Mesenchymal stem cell (in vitro differentiated cells and primary cell): Measurements from ENCODE around the gene ZNF836.
A peak's percentile ranks its signal among the peaks of the same experiment; 100 is the strongest.

Experiments used
- DNase-seq: peaks from one replicate; pipeline ENCODE4 v3.0.0-alpha.2; 2013
- H2AFZ ChIP-seq: one replicate; pipeline ENCODE4 v1.6.1; 2013; ENCODE audit warnings: low read depth, mild to moderate bottlenecking, control low read depth, inconsistent platforms, low read length, moderate library complexity
- H2AK5ac ChIP-seq: 2 replicates; pipeline ENCODE4 v1.6.1; 2013; ENCODE audit warnings: low read length, moderate library complexity, mild to moderate bottlenecking, inconsistent platforms; ENCODE audit not compliant: severe bottlenecking
- H2BK120ac ChIP-seq: one replicate; pipeline ENCODE4 v1.6.1; 2013; ENCODE audit warnings: low read depth, mild to moderate bottlenecking, inconsistent platforms, low read length, moderate library complexity
- H2BK12ac ChIP-seq, 2 experiments: one replicate each; pipeline ENCODE4 v1.6.1; 2013; ENCODE audit warnings: inconsistent platforms in 2 of 2, low read length in 2 of 2, mild to moderate bottlenecking in 2 of 2, moderate library complexity in 2 of 2, control low read depth in 1 of 2
- H2BK15ac ChIP-seq: one replicate; pipeline ENCODE4 v1.6.1; 2013; ENCODE audit warnings: mild to moderate bottlenecking, low read depth, inconsistent platforms; ENCODE audit not compliant: poor library complexity, severe bottlenecking
- H2BK5ac ChIP-seq: 2 replicates; pipeline ENCODE4 v1.6.1; 2013; ENCODE audit warnings: low read depth, mild to moderate bottlenecking, low read length, control low read depth, inconsistent platforms; ENCODE audit not compliant: poor library complexity, severe bottlenecking
- H3K14ac ChIP-seq, 2 experiments: one replicate each; pipeline ENCODE4 v1.6.1; 2013; ENCODE audit warnings: inconsistent platforms in 2 of 2, low read length in 2 of 2, control low read depth in 1 of 2, mild to moderate bottlenecking in 1 of 2, moderate library complexity in 1 of 2
- H3K18ac ChIP-seq, 2 experiments: one replicate each; pipeline ENCODE4 v1.6.1; 2013; ENCODE audit warnings: inconsistent platforms in 2 of 2, low read length in 2 of 2, control low read depth in 1 of 2, low read depth in 1 of 2, mild to moderate bottlenecking in 1 of 2
- H3K23ac ChIP-seq, 2 experiments: one replicate each; pipeline ENCODE4 v1.6.1; 2013; ENCODE audit warnings: inconsistent platforms in 2 of 2, low read length in 2 of 2, mild to moderate bottlenecking in 2 of 2, moderate library complexity in 2 of 2, control low read depth in 1 of 2
- H3K27ac ChIP-seq: 2 replicates; pipeline ENCODE4 v1.5.1; 2013; ENCODE audit warnings: mild to moderate bottlenecking, moderate library complexity, low read length, control low read depth, inconsistent platforms; ENCODE audit not compliant: poor library complexity, severe bottlenecking
- H3K27me3 ChIP-seq, 2 experiments: 2 replicates each; pipeline versions ENCODE4 v1.6.1 to v1.7.0; 2013; ENCODE audit warnings: low read length in 2 of 2, mild to moderate bottlenecking in 2 of 2, moderate library complexity in 2 of 2, control low read depth in 1 of 2, inconsistent platforms in 1 of 2; ENCODE audit not compliant: control insufficient read depth in 1 of 2, insufficient read depth in 1 of 2
- H3K36me3 ChIP-seq, 2 experiments: 2 replicates each; pipeline versions ENCODE4 v1.6.1 to v1.7.0; 2013; ENCODE audit warnings: low read length in 2 of 2, control low read depth in 1 of 2, inconsistent platforms in 1 of 2, low read depth in 1 of 2, mild to moderate bottlenecking in 1 of 2; ENCODE audit not compliant: insufficient read depth in 2 of 2, control insufficient read depth in 1 of 2
- H3K4ac ChIP-seq, 2 experiments: one replicate each; pipeline ENCODE4 v1.6.1; 2013; ENCODE audit warnings: inconsistent platforms in 2 of 2, low read length in 2 of 2, mild to moderate bottlenecking in 2 of 2, moderate library complexity in 2 of 2, control low read depth in 1 of 2, low read depth in 1 of 2
- H3K4me1 ChIP-seq: 2 replicates; pipeline ENCODE4 v1.6.1; 2013; ENCODE audit warnings: low read depth, low read length, control low read depth; ENCODE audit not compliant: control insufficient read depth, insufficient read depth
- H3K4me2 ChIP-seq: 2 replicates; pipeline ENCODE4 v1.6.1; 2013; ENCODE audit warnings: low read length, mild to moderate bottlenecking, inconsistent platforms; ENCODE audit not compliant: poor library complexity, severe bottlenecking
- H3K4me3 ChIP-seq, 2 experiments: 2 replicates each; pipeline versions ENCODE4 v1.5.1 to v1.7.0; 2013; ENCODE audit warnings: low read length in 2 of 2, mild to moderate bottlenecking in 2 of 2, control low read depth in 1 of 2, low read depth in 1 of 2; ENCODE audit not compliant: insufficient read depth in 1 of 2
- H3K79me1 ChIP-seq: replicated peaks from 2 replicates; pipeline ENCODE4 v1.6.1; 2013; ENCODE audit warnings: mild to moderate bottlenecking, control low read depth, low read length, inconsistent platforms; ENCODE audit not compliant: poor library complexity, severe bottlenecking
- H3K9ac ChIP-seq: 2 replicates; pipeline ENCODE4 v1.7.0; 2013; ENCODE audit warnings: mild to moderate bottlenecking, low read length, moderate library complexity
- H3K9me3 ChIP-seq: 2 replicates; pipeline ENCODE4 v1.7.0; 2013; ENCODE audit warnings: mild to moderate bottlenecking, low read length; ENCODE audit not compliant: control insufficient read depth
- H4K8ac ChIP-seq: one replicate; pipeline ENCODE4 v1.6.1; 2013; ENCODE audit warnings: inconsistent platforms, mild to moderate bottlenecking, low read length, moderate library complexity
- H4K91ac ChIP-seq: one replicate; pipeline ENCODE4 v1.6.1; 2013; ENCODE audit warnings: mild to moderate bottlenecking, low read length, inconsistent platforms
- whole genome bisulfite sequencing: methylation state at CpG from one replicate; pipeline ENCODE4 v1.1.7; 2013; ENCODE audit warnings: mixed read lengths; 5-methylcytosine and 5-hydroxymethylcytosine counted together

Gene ZNF836

GRCh38 chr19:52170863-52171320, 529 bp downstream of the ZNF836 start:
- WGBS: under 1% methylated on average over 22 of the region's 22 CpGs

GRCh38 chr19:52170304-52170703, 1.1 kb downstream of the ZNF836 start:
- 2% methylated on average over 5 of the region's 5 CpGs for WGBS
- Histone ChIP-seq H3K23ac (no peak overlapping the region), H2BK5ac (no peak overlapping the region), H4K91ac (no peak overlapping the region), H3K9ac (peak overlapping the region; percentile 98), H3K14ac (no peak overlapping the region), H3K36me3 (peaks cover 23 to 32% of the 10 kb centered on the region in 2 experiments), H3K79me1 (peaks cover 11% of the 10 kb centered on the region), H3K18ac (no peak overlapping the region), H3K4me3 (peak overlapping the region; percentile 43 to 100), H4K8ac (peak overlapping the region; percentile 60), H2AK5ac (no peak overlapping the region), H3K27me3 (no peaks in the 10 kb centered on the region), H3K4ac (no peak overlapping the region), H2BK15ac (no peak overlapping the region), H3K4me2 (peak overlapping the region; percentile 93), H3K27ac (no peak overlapping the region), H3K9me3 (peaks cover 18% of the 10 kb centered on the region), H3K4me1 (peaks cover 1% of the 10 kb centered on the region), H2BK12ac (no peak overlapping the region), H2BK120ac (no peak overlapping the region), H2AFZ (no peak overlapping the region)
- peak; percentile 18 for DNase-seq

More at GRCh38 chr19:52170863-52171320, 529 bp downstream of the ZNF836 start:
- Histone ChIP-seq H3K27me3 (no peaks in the 10 kb centered on the region), H4K8ac (peak overlapping the region; percentile 59), H3K4ac (peak overlapping the region in 1 of 2 experiments; percentile 81), H3K27ac (no peak overlapping the region), H2BK15ac (peak overlapping the region; percentile 52), H3K4me3 (peak overlapping the region; percentile 84 to 100), H3K23ac (peak overlapping the region in 1 of 2 experiments; percentile 90), H3K18ac (peak overlapping the region in 1 of 2 experiments; percentile 86), H4K91ac (peak overlapping the region; percentile 83), H2BK120ac (peak overlapping the region; percentile 73), H3K9me3 (peaks cover 12% of the 10 kb centered on the region), H2BK5ac (no peak overlapping the region), H2AFZ (peak overlapping the region; percentile 16), H2AK5ac (no peak overlapping the region), H3K4me1 (peaks cover 1% of the 10 kb centered on the region), H3K14ac (peak overlapping the region in 1 of 2 experiments; percentile 95), H3K9ac (peak overlapping the region; percentile 98), H3K4me2 (peak overlapping the region; percentile 93), H3K79me1 (peaks cover 9% of the 10 kb centered on the region), H3K36me3 (peaks cover 19 to 27% of the 10 kb centered on the region in 2 experiments), H2BK12ac (no peak overlapping the region)
- DNase-seq: peak; percentile 30

- WGBS: 98% methylated on average over 15 of the region's 15 CpGs
- Histone ChIP-seq H2BK120ac (no peak overlapping the region), H2BK12ac (no peak overlapping the region), H3K36me3 (peaks cover 18 to 54% of the 10 kb centered on the region in 2 experiments), H3K4me3 (peak overlapping the region in 1 of 2 experiments; percentile 42), H2BK5ac (no peak overlapping the region), H3K4me1 (no peaks in the 10 kb centered on the region), H3K4me2 (no peak overlapping the region), H3K9me3 (peaks cover 98% of the 10 kb centered on the region), H4K91ac (no peak overlapping the region), H3K14ac (no peak overlapping the region), H4K8ac (no peak overlapping the region), H3K4ac (no peak overlapping the region), H3K79me1 (no peaks in the 10 kb centered on the region), H2BK15ac (no peak overlapping the region), H3K23ac (no peak overlapping the region), H2AK5ac (no peak overlapping the region), H3K9ac (no peak overlapping the region), H3K18ac (no peak overlapping the region), H3K27me3 (no peaks in the 10 kb centered on the region), H2AFZ (no peak overlapping the region), H3K27ac (no peak overlapping the region)
- no peak for DNase-seq
Observed at GRCh38 chr19:52155596-52156359, 15.6 kb downstream of the ZNF836 start.

- no peaks in the 10 kb centered on the region for H3K79me1 ChIP-seq
- no peak overlapping the region for H2AFZ ChIP-seq
- no peak overlapping the region for H3K4me3 ChIP-seq
- no peak for DNase-seq
- no peak overlapping the region for H2BK5ac ChIP-seq
- H3K9ac ChIP-seq: no peak overlapping the region
- H3K4ac ChIP-seq: no peak overlapping the region
- H3K18ac ChIP-seq: no peak overlapping the region
- H2BK12ac ChIP-seq: no peak overlapping the region
- peaks cover 90% of the 10 kb centered on the region for H3K9me3 ChIP-seq
- no peaks in the 10 kb centered on the region for H3K27me3 ChIP-seq
- no peak overlapping the region for H3K14ac ChIP-seq
- no peak overlapping the region for H3K27ac ChIP-seq
- no peak overlapping the region for H4K8ac ChIP-seq
- H2BK120ac ChIP-seq: no peak overlapping the region
- no peak overlapping the region for H2BK15ac ChIP-seq
- H2AK5ac ChIP-seq: no peak overlapping the region
- H4K91ac ChIP-seq: no peak overlapping the region
- no peak overlapping the region for H3K23ac ChIP-seq
- H3K36me3 ChIP-seq: no peaks in the 10 kb centered on the region
- no peaks in the 10 kb centered on the region for H3K4me1 ChIP-seq
- no peak overlapping the region for H3K4me2 ChIP-seq
Observed at GRCh38 chr19:52148256-52148655, 23.2 kb downstream of the ZNF836 start.
